NCI-H748 (cell line): Measurements from ENCODE around the gene STAG2.

Experiments
- DNase-seq: peaks from one replicate; lab custom pipeline; 2025; ENCODE audit not compliant: unreplicated experiment; lab: John Stamatoyannopoulos, UW

STAG2 gene

DNA sequence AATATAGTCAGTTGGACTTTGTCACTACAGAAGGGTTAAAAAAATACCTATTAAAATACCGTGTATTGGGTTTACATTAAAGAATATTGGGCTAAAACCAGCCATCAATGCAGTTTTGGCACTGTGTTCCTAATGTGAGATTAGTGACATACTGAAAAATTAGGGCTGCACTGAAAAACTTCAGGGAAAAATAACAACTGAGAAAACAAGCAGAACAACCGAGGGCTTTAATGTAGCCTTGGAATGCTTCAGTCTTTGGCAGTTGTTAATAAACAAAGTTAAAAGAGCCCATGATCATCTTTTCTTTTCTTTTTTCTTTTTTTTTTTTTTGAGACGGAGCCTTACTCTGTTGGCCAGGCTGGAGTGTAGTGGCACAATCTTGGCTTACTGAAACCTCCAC lies 12.4 kb downstream of the STAG2 start:
- DNase-seq, result no peak

DNA sequence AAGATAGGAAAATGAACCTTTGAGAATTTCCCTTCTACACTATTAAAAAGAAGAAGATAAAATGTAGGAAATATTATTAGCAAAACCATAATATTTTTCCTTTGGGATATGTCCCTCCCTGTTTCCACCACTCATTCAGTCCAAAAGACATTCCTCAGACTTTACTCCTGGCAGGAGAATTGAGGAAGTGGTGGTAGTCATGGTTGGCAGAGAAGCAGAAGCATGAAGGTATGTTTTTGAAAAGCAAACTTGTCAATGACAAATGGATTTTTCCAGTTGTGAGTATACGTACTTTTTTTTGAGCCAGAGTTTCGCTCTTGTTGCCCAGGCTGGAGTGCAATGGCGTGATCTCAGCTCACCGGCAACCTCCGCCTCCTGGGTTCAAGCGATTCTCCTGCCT lies 13.7 kb downstream of the STAG2 start:
- DNase-seq, result no peak

DNA sequence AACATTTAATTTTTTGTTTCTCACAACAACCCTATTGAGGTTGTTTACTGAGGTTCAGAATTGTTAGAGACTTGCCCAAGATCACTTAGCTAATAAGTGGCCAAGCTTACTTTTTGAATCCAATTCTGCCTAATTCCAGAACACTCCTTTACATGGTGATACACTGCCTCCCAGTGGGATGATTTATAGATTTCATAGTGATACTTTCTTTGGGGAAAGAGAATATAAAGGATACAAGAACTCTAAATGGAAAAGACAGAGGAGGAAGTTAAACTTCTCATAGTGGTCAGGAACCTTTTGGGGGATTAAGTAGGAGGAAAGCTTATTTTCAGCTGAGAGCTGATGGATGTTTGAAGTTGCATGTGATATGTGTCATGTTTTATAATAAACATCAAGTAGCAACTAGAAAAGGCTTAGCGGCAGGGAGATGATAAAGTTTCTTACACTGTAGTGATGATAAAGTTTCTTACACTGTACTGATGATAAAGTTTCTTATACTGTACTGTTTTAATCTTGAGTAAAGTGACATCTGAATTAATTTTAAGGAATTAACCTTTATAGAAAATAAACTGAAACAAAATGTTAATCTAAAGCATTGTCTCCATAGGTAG lies 15.3 kb downstream of the STAG2 start:
- DNase-seq, result peak; percentile 3

DNA sequence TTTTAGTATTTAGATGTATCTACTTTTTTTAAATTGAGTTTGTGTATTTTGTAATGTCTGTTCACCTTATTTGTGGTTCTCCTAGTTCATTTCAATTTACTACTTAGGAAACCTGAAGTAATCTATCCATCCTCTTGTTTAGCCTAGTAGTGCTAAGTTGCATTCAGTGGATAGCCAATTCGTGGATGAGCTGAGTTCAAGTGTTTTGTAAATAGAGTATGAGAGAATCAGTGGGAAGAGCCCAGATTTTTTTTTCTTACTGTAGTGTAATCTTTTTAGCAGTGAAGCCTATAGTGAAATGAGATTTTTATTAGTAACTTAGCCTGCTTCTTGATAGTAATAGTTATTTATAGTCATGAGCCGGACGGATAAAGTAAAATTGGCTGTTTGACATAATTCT lies 21.7 kb downstream of the STAG2 start:
- DNase-seq, result peak; percentile 1

DNA sequence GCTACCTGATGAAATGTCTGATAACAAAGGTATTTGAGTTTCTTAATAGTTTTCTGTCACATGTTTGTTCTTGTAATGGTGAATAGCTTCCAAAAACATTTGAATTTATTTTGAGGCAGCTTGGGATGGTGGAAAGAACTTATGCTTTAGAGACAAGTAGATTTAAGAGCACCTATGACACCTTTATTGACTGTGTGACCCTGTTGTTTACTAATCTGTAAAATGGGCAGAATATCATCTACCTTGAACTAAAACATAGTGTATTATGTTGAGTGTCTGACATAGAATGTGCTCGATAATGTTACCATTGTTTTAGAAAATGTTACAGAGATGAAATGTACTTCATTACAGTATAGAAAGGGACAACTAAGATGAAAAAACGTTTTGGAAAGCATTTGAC lies 24.9 kb downstream of the STAG2 start:
- DNase-seq, result no peak

DNA sequence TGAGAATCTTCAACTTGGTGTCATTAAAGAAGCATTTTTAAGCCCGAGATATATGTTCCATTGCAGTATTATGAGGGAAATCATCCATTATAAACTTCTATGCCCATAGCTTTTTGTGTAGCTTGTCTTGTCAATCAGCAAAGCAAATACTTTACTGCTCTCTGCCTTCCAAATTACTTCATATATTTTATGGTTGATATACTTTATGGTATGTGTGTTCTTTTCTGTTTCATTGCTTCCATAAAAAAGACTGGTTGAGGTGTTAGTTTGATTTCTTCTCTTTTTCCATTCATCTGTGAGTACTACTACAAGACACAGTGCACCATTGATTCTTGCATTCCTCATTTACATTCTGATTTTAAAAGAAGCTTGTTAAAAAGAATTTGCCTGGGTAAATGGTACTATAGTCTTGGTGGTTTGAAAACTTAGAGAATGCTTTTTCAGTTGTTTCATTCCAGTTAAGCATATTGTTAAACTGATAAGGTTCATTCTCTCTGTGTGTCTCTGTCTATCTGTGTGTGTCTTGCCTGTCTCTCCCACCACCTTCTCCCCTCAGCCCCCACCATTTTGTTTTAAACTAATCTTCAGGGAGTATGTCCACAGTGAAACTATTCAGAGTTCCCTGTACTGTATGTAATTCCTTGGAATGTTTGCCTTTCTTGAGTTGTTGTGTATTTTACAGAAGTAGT lies 27.1 kb downstream of the STAG2 start:
- DNase-seq, result no peak

DNA sequence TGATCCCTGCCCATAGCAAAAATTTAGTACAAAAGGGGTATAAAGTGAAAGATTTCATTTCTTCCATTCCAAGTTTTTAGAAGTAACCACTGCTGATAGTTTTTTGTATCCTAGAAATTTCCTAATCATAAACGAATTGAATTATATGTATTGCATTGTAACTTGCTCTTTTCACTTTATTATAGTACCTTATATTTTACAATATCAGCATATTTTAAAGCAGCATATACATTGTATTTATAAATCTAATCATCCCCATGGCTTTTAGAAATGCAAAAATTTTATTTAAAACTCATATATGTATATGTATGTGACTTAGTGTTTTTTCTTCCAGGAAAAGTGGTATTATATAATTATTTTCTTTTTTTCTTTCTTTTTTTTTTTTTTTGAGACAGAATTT lies 27.7 kb downstream of the STAG2 start:
- no peak for DNase-seq

DNA sequence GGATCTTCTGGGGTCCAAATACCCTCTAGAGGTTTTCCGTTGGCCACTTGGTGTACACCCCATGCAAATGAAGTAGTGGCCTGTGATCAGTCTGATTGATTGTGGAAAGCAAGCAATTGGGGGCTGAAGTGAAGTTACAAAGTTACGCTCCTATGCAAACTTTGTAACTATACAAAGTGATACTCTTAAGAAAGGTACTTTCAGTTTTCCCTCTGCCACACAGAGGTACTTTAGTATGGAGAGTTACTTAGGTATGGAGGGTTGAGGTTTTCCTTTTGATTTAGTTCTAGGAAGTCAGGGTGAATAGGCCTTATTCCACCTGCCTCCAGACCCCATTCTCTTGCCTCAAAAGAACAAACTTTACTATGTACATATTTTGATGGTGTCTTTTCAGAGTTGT lies 28.7 kb downstream of the STAG2 start:
- DNase-seq, result no peak

DNA sequence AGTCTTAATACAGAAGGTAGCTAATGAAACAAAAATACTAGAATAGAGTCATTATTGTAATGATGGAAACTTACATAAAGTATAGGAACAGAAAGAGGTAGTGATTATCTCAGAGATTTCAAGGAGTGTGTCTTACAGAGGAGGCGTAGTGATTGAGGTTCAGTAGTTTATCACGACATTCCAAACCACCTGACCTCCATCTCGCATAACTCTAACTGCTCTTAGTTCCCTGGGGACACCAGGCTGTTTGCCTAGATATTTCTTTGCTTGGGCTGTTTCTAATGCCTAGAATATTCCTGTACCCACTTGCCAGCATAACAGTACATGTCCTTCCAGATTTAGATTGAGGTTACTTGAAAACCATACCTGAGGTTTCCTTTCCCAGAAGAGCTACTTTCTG lies 29.1 kb downstream of the STAG2 start:
- DNase-seq, result no peak

DNA sequence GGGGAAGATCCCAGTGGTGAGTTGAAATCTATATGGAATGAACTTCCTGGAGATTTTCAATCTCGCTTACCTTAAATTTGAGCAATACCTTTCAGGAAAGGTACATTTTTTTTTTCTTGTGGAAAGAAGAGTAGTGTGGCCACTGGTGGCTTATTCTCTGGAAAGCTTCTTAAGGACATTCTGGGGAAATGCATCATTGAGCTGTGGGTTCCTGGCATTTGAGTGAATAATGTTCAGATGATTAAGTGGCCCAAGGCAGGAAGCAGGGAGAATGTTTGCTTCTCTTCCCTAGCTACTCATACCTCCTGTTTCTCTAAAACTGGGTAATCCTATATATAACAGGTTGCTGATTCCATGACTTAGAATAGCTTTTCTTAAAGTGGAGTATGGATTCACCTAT lies 31.8 kb downstream of the STAG2 start:
- no peak for DNase-seq

DNA sequence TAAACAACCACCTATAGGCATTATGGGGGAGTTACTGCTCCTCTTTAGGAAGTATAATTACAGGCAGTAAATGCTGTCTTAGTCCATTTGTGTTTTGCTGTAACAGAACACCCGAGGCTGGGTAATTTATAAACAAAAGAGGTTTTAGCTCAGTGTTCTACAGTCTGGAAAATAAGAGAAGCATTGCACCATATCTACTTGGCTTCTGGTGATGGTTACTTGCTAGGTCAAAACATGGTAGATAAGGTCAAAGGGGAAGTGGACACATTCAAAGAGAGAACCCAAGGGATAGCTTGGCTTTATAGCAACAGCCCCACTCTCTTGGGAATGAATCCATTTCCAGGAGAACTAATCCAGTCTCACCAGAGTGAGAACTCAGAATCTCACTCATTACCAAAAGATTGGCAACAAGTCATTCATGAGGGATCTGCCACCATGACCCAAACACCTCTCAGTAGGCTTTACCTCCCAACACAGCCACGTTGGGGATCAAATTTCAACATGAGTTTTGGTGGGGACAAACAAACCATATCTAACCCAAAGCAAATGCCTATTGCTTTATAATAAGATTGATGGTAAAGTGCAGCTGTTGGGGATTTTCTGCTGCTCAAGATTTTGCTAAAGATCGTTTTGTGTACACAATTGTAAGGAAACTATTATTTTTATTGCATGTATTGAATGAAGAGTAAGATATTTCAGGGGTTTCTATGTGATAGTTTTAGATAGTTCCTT lies 32.6 kb downstream of the STAG2 start:
- no peak for DNase-seq

DNA sequence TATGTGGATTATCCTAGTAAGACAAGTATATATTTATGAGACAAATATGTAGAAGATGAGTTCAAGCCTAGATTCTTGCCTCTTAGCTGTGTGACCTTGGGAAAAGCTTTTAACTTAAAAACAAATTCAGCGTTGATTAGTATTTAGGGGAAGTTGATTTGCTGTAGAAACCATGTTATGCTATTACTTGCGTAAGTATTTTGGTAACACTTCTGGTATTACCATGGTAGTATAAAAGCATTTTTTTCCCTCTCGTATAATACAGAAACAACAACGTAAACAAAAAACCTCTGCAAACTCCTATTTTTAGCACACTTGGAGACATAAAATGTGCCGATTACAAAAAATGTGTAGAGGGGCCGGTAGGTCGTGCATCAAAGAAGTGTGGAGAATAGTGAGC lies 33.2 kb downstream of the STAG2 start:
- no peak for DNase-seq

DNA sequence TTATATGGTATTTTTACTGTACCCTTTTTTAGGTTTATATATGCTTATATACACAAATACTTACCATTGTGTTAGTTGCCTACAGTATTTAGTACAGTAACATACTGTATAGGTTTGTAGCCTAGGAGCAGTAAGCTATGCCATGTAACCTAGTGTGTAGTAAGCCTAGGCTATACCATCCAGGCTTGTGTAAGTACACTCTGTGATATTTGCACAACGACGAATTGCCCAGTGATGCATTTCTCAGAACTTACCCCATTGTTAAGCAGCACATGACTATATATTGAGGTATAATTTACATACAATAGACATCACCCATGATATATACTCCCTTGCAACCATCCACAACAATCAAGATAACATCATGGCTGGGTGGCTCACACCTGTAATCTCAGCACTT lies 40.1 kb downstream of the STAG2 start:
- no peak for DNase-seq

DNA sequence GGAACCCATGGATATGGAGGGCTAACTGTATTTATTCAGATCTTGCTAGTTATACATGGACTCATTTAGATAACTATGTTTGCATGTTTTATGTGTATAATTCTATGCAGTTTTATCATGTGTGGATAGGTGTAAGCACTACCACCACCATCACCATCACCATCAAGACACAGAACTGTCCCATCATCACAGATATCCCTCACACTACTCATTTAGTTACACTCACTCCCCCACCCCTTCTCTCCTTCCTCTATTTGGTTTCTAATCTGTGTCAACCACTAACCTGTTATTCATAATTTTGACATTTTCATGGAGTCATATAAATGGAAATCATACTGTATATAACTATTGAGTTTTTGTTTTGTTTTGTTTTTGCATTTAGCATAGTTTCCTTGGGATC lies 43.7 kb downstream of the STAG2 start:
- DNase-seq, result no peak

DNA sequence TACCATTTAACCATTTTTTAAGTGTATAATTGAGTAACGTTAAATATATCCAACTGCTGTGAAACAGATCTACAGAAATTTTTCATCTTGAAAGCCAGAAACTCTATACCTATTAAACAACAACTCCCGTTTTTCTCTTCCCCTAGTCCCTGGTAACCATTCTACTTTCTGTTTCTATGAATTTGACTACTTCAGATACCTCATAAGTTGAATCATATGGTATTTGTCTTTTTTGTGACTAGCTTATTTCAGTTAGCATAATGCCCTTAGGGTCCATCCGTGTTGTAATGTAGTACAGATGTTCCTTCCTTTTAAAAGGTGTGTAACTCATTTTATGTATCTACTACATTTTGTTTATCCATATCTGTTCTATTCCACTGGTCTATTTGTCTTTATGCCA lies 48.7 kb downstream of the STAG2 start:
- DNase-seq, result no peak

DNA sequence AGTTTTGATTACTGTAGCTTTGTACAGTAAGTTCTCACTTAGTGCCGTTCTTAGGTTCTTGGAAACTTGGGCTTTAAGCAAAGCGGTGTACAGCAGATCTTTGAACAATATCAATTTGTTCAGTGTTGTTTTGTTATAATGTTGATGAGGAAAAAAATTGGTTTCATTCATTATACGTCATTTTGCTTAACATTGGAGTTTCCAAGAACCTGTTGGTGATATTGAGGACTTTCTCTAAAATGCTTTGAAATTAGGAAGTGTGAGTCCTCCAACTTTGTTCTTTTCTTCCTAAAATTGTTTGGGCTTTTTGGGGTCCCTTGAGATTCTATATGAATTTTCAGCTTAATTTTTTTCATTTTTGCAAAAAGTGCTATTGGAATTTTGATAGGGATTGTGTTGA lies 49.1 kb downstream of the STAG2 start:
- DNase-seq, result no peak

DNA sequence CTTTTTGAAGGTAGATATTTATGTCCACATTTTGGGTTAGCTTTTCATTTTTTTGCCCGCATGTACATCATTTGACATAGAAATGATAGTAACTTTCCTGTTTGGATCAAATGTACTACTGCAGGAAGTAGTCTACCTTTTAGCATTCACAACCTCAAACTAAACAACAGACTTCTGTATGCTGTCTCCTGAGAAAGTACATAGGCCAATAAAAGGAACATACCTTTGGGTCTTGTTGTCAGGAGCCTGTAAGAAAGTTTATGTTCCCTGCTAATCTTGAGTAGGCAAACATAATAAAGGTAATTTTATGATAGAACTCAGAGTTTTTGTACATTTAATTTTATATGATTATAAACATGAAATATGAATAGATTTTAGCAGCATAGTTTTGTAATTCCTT lies 54.2 kb downstream of the STAG2 start:
- no peak for DNase-seq

DNA sequence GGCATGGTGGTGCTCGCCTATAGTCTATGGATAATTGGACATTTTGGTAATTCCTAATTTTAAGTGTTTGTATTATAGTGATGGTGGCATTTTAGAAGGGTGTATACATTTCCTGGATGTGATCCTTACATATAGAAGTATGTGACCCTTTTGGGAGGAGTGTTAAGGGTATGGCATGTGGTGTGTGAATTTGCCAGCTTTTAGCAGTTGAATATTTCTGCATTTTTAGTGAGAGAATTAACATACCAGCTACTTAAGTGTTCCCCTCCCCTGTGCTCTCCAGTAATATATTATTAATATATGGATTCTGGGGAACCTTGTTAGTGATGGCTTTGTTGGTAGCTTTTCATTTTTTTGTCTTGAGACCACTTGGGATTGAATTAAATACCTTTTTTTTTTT lies 55.3 kb downstream of the STAG2 start:
- DNase-seq, result no peak

DNA sequence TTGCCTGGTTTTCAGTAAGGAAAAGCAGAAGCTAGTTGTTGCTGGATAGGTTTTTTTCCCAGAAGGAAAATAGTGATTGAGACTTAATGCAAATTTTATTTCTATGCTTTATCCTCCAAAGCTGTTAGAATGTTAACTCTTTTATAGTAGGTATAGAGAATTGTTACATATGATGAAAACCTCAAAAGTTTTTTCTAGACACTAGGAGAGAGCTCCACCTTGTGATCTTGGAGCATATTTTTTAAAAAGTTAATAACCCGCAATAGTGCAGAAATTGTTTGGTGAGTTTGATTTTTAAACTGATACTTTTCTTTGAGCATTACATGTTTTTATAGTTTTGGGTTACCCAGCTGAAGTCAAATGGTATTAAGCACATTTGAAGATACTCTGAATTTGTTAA lies 56.5 kb downstream of the STAG2 start:
- no peak for DNase-seq

DNA sequence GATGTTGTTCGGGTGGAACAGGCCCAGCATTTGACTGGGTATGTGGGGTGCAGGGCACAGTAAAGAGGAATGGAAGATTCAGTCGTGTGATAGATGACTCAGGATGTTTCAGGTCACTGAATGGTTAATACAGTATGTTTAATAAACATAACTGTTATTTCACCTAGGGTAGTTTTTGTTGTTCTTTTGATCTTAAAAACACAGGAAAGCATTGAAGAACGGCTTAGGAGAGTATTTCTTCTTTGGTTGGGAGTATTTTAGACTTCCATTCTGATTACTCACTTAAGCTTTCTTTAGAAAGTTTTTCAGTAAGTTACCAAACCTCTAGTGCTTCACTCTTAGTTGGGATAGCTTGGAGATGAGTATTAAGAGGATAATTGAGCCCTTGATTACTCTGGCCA lies 62.3 kb downstream of the STAG2 start:
- DNase-seq, result no peak

DNA sequence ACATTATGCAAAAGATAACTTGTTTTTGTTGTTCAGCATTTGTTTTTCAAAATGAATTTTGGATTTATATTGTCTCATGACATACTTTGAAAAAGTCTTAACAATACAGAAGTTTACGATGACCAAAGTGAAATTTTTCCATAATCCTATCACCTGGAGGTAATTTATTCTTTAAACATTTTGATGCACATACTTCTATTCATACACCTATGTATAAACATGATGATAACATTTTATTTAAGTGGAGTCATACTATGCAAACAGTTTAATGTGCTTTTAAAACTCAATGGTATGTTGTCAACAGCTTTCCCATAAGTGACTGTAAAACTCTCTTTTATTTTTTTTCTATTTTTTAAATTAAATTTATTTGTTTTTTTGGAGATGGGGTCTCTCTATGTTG lies 65.0 kb downstream of the STAG2 start:
- DNase-seq, result no peak

DNA sequence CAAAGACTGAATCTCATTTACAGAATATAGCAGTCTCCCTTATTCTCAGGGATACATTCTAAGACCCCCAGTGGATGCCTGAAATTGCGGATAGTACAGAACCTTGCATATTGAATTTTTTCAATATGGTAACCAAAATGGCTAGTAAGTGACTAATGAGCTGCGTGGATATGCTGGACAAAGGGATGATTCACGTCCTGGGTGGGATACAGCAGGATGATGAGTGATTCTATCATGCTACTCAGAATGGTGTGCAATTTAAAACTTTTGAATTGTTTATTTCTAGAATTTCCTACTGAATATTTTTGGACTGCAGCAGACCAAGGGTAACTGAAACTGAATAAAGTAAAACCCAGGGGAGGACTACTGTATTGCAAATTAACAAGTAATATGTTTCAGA lies 66.7 kb downstream of the STAG2 start:
- DNase-seq, result no peak

DNA sequence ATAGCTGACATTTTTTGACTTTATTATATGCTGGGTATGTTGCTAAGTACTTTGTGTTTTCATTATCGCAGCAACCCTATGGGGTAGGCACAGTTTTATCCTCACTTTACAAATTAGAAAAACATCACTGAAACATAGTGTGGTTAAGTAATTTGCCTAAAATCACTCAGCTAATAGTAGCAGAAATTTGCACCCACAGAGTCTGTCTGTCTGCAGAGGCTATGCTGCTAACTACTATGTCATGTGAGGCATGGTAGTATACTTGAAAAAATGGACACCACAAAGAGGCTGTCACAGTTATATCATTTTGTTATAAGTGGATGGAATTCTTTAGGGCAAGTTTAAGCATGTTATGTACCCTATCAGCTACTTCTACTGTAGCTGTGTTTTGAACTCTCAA lies 69.0 kb downstream of the STAG2 start:
- DNase-seq, result no peak
